Astrocyte (in vitro differentiated cells and primary cell): ENCODE measurements around the gene ZC3H13. TPM values are rescaled to one million over a fixed set of nuclear protein-coding genes. Genes with fewer than 3 reads are reported as not detected.

Source experiments
- DNase-seq: peaks from one replicate; pipeline ENCODE4 v3.0.0-alpha.2; 2010; ENCODE audit warnings: low read depth
- FAIRE-seq: peaks from 2 replicates; lab custom pipeline; 2011; peaks lifted over from hg19 to GRCh38; lab: Jason Lieb, UNC
- H2AFZ ChIP-seq: 2 replicates; pipeline ENCODE4 v1.6.0; 2012; ENCODE audit warnings: low read depth, low read length, inconsistent platforms
- H3K27ac ChIP-seq: 2 replicates; pipeline ENCODE4 v1.5.1; 2011; ENCODE audit warnings: low read depth, low read length, inconsistent platforms
- H3K27me3 ChIP-seq: 2 replicates; pipeline ENCODE4 v1.6.0; 2011; ENCODE audit warnings: low read length, inconsistent platforms; ENCODE audit not compliant: insufficient read depth
- H3K36me3 ChIP-seq: 2 replicates; pipeline ENCODE4 v1.5.1; 2011; ENCODE audit warnings: low read length, inconsistent platforms; ENCODE audit not compliant: insufficient read depth
- H3K4me1 ChIP-seq: 2 replicates; pipeline ENCODE4 v1.5.1; 2011; ENCODE audit warnings: low read length, inconsistent platforms; ENCODE audit not compliant: insufficient read depth
- H3K4me2 ChIP-seq: 2 replicates; pipeline ENCODE4 v1.6.0; 2012; ENCODE audit warnings: low read length, inconsistent platforms
- H3K4me3 ChIP-seq: 2 replicates; pipeline ENCODE4 v1.5.1; 2011; ENCODE audit warnings: low read depth, mild to moderate bottlenecking, low read length, inconsistent platforms; ENCODE audit not compliant: insufficient read depth
- H3K79me2 ChIP-seq: 2 replicates; pipeline ENCODE4 v1.6.0; 2012; ENCODE audit warnings: mild to moderate bottlenecking, low read length, inconsistent platforms; ENCODE audit not compliant: insufficient read depth
- H3K9ac ChIP-seq: 2 replicates; pipeline ENCODE4 v1.6.0; 2012; ENCODE audit warnings: mild to moderate bottlenecking, low read length, inconsistent platforms
- H3K9me3 ChIP-seq: 2 replicates; pipeline ENCODE4 v1.5.1; 2012; ENCODE audit warnings: low read depth, mild to moderate bottlenecking, low read length, inconsistent platforms; ENCODE audit not compliant: insufficient read depth
- H4K20me1 ChIP-seq: 2 replicates; pipeline ENCODE4 v1.6.0; 2012; ENCODE audit warnings: low read length, inconsistent platforms; ENCODE audit not compliant: insufficient read depth
- H3K27ac Mint-ChIP-seq: one replicate; pipeline ENCODE4 v1.8.0; 2021; ENCODE audit warnings: mild to moderate bottlenecking, mixed read lengths; ENCODE audit not compliant: unreplicated experiment
- H3K27me3 Mint-ChIP-seq: one replicate; pipeline ENCODE4 v1.8.0; 2021; ENCODE audit warnings: low read depth, mixed read lengths; ENCODE audit not compliant: unreplicated experiment
- H3K36me3 Mint-ChIP-seq: one replicate; pipeline ENCODE4 v1.8.0; 2021; ENCODE audit warnings: low read depth, mixed read lengths; ENCODE audit not compliant: unreplicated experiment
- H3K4me1 Mint-ChIP-seq: one replicate; pipeline ENCODE4 v1.8.0; 2021; ENCODE audit warnings: low read depth, mixed read lengths; ENCODE audit not compliant: unreplicated experiment
- H3K4me3 Mint-ChIP-seq: one replicate; pipeline ENCODE4 v1.8.0; 2021; ENCODE audit warnings: mild to moderate bottlenecking, moderate library complexity, mixed read lengths; ENCODE audit not compliant: unreplicated experiment
- H3K9me3 Mint-ChIP-seq: one replicate; pipeline ENCODE4 v1.8.0; 2021; ENCODE audit warnings: mild to moderate bottlenecking, mixed read lengths; ENCODE audit not compliant: unreplicated experiment
- EZH2 ChIP-seq: IDR thresholded peaks from 2 replicates; pipeline ENCODE4 v1.6.1; 2012; ENCODE audit warnings: mild to moderate bottlenecking, low read length, inconsistent platforms; ENCODE audit not compliant: insufficient read depth
- total RNA-seq: library from RNA; stranded (reverse); gene quantifications from 2 replicates; pipeline ENCODE4 v1.2.1, GENCODE V29; 2021
- TF ChIP-seq, protein P1 (sequence below): IDR thresholded peaks from 2 replicates; pipeline ENCODE4 v1.5.1; 2011; ENCODE audit warnings: low read depth, mild to moderate bottlenecking, inconsistent platforms, low read length, moderate library complexity; ENCODE audit not compliant: insufficient read depth

ZC3H13 gene
- total RNA-seq, 1 donor from 2014 or later: 39.6 TPM

DNA sequence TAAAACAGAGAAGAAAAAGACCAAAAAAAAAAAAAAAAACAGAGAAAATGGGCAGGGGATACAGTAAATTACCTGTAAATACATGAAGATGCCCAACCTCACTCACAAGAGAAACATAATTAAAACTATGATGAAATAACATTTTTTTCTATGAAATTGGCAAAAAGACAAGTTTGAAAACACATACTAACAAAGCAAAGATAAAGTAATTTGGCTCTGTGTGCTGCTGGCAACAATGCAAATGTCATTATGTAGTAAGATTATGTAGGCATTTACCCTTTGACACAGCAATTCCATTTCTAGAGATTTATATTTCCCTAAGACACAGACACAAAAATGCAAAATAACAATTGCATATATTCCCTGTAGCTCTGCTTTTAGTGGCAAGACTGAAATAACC is 20.2 kb downstream of the ZC3H13 start:
- no peaks in the 10 kb centered on the region for H3K4me1 Mint-ChIP-seq
- H3K36me3 Mint-ChIP-seq: peaks cover 21% of the 10 kb centered on the region
- TF ChIP-seq, protein P1, sequence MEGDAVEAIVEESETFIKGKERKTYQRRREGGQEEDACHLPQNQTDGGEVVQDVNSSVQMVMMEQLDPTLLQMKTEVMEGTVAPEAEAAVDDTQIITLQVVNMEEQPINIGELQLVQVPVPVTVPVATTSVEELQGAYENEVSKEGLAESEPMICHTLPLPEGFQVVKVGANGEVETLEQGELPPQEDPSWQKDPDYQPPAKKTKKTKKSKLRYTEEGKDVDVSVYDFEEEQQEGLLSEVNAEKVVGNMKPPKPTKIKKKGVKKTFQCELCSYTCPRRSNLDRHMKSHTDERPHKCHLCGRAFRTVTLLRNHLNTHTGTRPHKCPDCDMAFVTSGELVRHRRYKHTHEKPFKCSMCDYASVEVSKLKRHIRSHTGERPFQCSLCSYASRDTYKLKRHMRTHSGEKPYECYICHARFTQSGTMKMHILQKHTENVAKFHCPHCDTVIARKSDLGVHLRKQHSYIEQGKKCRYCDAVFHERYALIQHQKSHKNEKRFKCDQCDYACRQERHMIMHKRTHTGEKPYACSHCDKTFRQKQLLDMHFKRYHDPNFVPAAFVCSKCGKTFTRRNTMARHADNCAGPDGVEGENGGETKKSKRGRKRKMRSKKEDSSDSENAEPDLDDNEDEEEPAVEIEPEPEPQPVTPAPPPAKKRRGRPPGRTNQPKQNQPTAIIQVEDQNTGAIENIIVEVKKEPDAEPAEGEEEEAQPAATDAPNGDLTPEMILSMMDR: no peak
- TF ChIP-seq EZH2: no peak
- no peak for FAIRE-seq
- H3K36me3 ChIP-seq: no peaks in the 10 kb centered on the region
- no peak for DNase-seq
- no peaks in the 10 kb centered on the region for H3K9me3 ChIP-seq
- H3K27me3 Mint-ChIP-seq: no peaks in the 10 kb centered on the region
- H3K27me3 ChIP-seq: no peaks in the 10 kb centered on the region
- no peaks in the 10 kb centered on the region for H3K4me1 ChIP-seq
- H3K4me3 Mint-ChIP-seq: no peak overlapping the region
- H3K4me3 ChIP-seq: no peak overlapping the region
- H3K4me2 ChIP-seq: no peak overlapping the region
- peaks cover 39% of the 10 kb centered on the region for H4K20me1 ChIP-seq
- H2AFZ ChIP-seq: no peak overlapping the region
- H3K9ac ChIP-seq: no peak overlapping the region
- H3K27ac ChIP-seq: no peak overlapping the region
- H3K79me2 ChIP-seq: peaks cover 72% of the 10 kb centered on the region
- no peaks in the 10 kb centered on the region for H3K9me3 Mint-ChIP-seq
- H3K27ac Mint-ChIP-seq: no peak overlapping the region

DNA sequence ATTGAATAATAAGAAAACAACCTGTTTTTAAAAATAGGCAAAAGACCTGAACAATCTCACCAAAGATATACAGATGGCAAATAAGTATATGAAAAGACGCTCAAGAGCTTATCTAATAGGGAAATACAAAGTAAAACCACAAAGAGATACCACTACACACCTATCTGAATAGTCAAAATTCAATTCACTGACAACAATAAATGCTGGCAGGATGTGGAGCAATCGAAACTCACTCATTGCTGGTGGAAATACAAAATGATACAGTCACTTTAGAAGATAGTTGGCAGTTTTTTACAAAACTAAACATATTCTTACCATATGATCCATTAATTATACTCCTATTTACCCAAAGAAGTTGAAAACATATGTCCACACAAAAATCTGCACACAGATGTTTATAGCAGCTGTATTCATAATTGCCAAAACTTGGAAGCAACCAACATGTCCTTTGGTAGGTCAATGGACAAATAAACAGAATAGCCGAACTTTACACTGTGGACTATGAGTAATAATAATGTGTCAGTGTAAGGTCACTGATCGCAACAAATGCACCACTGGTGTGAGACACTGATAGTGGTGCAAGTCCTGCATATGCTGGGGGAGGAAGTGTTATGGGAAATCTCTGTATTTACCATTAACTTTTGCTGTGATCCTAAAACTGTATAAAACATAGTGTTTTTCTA is 20.8 kb downstream of the ZC3H13 start:
- H3K27me3 Mint-ChIP-seq: no peaks in the 10 kb centered on the region
- DNase-seq: no peak
- Histone ChIP-seq H3K9me3 (no peaks in the 10 kb centered on the region), H3K36me3 (no peaks in the 10 kb centered on the region), H3K79me2 (peaks cover 75% of the 10 kb centered on the region), H4K20me1 (peaks cover 44% of the 10 kb centered on the region), H3K27ac (no peak overlapping the region), H3K27me3 (no peaks in the 10 kb centered on the region), H3K4me2 (no peak overlapping the region), H3K9ac (no peak overlapping the region), H3K4me1 (no peaks in the 10 kb centered on the region), H2AFZ (no peak overlapping the region), H3K4me3 (no peak overlapping the region)
- no peaks in the 10 kb centered on the region for H3K9me3 Mint-ChIP-seq
- H3K36me3 Mint-ChIP-seq: peaks cover 21% of the 10 kb centered on the region
- H3K27ac Mint-ChIP-seq: no peak overlapping the region
- no peaks in the 10 kb centered on the region for H3K4me1 Mint-ChIP-seq
- H3K4me3 Mint-ChIP-seq: no peak overlapping the region
- TF ChIP-seq EZH2: no peak
- TF ChIP-seq, protein P1: no peak
- peak; percentile 37 for FAIRE-seq

DNA sequence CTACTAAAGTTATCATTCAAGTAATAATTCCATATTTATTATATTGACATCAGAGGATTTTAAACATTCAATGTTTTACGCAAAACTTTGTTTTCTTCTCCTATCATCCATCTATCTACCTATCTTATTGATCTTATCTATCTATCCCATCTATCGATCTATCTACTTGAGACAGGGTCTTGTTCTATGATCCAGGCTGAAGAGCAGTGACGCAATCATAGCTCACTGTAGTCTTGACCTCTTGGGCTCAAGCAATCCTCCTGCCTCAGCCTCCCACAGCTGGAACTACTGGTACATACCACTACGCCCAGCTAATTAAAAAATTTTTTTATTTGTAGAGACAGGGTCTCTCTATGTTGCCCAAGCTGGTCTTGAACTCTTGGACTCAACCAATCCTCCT is 27.4 kb downstream of the ZC3H13 start:
- no peak overlapping the region for H2AFZ ChIP-seq

More for the DNA sequence above, 27.4 kb downstream of the ZC3H13 start:
- Histone ChIP-seq H3K9me3 (no peaks in the 10 kb centered on the region), H3K27ac (no peak overlapping the region), H3K9ac (no peak overlapping the region), H3K79me2 (peaks cover 35% of the 10 kb centered on the region), H3K4me3 (no peak overlapping the region), H3K27me3 (no peaks in the 10 kb centered on the region), H3K4me2 (no peak overlapping the region), H3K36me3 (peaks cover 2% of the 10 kb centered on the region), H4K20me1 (peaks cover 24% of the 10 kb centered on the region), H3K4me1 (no peaks in the 10 kb centered on the region)
- H3K9me3 Mint-ChIP-seq: no peaks in the 10 kb centered on the region
- H3K4me3 Mint-ChIP-seq: no peak overlapping the region
- no peaks in the 10 kb centered on the region for H3K27me3 Mint-ChIP-seq
- DNase-seq (no peak), FAIRE-seq (no peak)
- peaks cover 12% of the 10 kb centered on the region for H3K36me3 Mint-ChIP-seq
- no peaks in the 10 kb centered on the region for H3K4me1 Mint-ChIP-seq
- TF ChIP-seq, protein P1: no peak
- no peak for TF ChIP-seq EZH2
- H3K27ac Mint-ChIP-seq: no peak overlapping the region
